ENCODE results near the gene TRIM54.
A peak's percentile ranks its signal among the peaks of the same experiment; 100 is the strongest.
"Not testable (repeated sequence)": the region's sequence is repeated elsewhere in the genome, so short reads cannot be mapped to it uniquely, and the experiment has no call there.

The TRIM54 gene

DNA sequence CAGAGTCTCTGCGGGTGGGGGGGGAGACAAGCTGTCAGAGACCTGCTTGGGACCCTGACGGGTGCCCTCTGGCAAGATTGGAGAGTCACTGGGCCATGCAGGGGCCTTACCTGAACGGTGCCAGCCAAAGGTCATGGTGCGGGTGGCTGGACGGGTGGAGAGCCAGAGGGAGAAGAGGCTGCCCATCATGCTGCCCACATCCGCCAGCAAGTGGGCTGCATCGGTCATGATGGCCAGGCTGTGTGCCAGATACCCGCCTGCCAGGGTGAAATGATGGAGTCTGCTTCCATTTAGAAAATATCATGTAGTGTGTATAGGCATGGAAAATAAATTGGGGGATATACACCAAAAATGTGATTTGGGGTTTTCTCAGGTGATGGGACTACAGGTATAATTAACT is 24.2 kb upstream of the TRIM54 start:
- no peak for DNase-seq

DNA sequence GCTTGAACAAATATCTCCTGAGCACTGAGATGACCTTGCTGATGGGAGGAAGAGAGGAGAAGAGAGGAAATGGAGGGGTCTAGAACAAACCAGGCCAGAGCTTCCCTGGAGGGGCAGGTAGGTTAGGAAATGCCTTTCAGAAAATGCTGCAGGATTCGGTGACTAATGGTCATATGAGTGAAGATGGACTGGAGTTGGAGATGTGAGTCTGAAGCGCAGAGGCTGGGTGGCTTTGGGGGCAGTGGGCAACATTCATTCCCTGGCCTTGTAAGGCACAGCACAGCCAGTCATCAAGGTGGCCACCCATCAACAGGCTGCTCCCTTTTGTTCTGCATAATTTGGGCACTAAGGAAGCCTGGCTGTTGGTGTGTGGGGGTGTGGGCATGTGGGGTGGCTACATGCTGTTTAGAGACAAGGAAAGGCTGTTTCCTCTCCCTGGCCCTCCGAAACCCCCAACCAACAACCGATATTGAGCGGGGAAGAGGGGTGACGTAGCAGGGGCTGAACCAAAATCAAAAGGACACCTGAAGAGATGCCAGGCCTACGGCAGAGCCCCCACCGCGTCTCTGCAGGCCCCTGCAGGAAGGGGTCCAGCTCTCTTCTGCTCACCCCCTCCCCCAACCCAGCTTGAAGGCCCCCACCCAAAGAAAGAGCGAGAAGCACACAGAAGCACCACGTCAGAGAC is 20.8 kb upstream of the TRIM54 start:
- no peak for DNase-seq

DNA sequence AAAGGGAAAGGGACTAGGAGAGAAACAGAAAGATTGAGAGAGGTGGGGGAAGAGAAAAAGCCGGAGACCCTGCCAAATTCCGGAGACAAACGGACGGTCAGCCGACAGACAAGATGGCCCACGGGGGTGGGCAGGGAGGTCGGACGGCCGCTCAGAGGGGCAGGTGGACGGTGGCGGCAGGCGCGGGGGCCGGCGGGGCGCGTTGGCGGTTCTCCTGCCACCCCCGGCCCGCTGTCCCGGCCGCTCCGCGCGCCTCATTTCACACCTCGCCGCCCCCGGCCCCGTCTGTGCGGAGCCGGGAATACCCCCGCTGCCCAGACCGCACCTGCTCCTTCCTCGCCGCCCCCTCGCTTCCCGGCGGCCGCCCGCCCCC is 20.3 kb upstream of the TRIM54 start:
- DNase-seq = no peak

DNA sequence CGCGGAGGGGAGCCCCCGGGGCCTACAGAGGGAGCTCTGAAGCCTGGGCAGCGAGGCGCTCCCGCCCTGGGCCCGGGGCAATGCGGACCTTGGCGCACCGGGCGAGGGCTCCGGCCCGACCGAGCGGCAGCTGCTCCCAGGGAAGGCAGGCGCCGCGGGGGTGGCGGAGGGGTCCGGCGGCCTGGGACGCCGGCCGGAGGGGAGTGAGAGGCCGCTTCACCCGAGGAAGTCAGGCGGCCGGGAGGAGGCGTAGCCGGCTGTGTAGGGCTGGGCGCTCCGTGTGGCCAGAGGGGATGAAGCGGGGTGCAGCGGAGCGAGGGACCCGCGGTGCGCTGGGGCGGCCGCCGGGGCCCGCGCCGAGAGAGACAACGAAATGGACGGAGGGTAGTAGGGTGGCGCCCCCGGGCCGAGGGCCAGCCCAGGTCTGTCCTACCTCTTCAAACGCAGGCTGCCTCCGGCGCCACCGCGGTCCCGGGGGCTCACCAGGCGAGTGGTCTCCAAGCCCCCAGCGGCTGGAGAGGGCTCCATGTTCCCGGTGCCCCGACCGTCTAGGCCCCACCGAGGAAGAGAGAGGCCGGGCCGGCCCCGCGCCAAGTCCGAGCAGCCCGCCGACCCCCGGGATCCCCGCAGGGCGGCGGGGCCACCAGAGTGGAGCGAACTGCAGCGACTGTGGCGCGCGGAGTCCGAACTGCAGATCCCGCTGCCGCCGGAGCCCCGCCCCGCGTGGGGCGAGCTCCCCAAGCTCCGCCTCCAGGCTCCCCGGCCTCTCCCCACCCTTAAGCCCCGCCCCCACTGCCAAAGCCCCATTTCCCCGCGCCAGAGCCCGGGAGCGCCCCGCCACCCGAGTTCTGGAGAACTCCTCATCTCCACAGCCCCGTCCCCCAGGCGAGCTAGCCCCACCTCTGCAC is 19.6 kb upstream of the TRIM54 start, which contains the start of gene SLC30A3:
TSS of gene SLC30A3 (minus strand) at position 669 of the 908 bp plus-strand sequence. CDS start at position 528, 141 bp downstream.
- peak; percentile 88 for DNase-seq

DNA sequence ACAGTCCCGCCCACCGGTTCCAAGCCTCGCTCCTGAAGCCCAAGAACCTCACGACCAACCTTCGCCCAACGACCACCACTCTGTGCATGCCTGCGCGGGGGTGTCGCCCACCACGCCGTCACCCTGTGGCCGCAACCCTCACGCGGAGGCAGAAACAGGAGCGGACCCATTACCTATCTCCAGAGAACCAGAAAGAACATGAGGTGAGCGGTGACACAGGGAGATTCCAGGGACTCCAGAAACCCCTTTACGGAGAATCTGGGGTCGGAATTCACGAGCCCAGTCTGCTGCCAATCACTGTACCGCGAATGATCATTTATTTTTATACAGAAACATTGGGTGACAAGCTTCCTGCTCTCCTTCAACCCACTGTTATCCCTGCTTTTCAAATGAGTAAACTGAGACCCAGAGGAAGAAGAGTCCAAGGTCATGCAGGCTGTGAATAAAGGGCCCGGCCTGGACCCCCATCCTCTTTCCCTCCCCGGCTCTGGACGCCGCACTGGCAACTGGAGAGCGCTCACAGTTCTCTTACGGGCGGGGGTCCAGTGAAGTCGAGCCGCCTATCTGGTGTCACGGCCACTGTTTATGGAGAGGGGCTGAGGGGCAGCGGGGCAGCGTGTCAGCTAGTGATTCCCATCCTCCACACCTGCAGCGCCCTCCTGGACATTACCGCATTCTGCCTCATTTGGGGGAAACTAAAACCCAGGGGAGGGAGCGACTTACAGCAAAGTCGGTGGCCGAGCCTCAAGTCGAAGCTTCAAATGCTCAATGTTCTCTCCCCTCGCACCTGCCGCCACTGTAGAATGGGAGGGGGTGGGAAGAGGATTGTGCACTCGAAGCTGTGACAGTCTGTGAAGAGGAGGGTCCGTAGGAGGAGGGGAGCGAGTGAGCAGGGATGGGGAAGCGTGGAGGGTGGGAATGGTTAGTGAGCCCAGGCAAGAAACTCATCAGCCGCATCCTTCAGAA is 18.7 kb upstream of the TRIM54 start:
- DNase-seq = no peak

DNA sequence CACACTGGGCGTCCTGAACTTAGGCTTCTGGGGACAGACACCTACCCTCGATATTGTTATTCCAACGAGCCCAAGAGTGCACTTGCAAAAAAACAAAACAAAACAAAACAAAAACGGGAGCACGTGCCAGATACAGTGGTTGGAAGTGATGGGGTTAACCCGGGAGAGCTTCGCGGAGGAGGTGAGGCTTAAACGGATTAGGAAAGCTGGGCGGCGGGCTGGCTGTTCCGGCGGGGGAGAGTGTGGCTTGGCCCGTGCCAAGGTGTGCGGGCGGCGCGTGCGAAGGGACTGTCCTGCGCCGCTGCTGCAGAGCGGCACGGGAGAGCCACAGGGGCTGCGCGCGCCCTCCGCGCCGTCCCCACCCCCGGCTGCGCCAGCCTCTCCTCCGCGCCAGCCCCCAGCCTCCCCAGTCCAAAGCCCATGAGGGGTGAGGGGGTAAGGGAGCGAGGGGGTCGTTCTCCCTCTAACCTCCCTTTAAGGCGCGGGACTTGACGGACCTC is 17.9 kb upstream of the TRIM54 start:
- peak; percentile 48 for DNase-seq

DNA sequence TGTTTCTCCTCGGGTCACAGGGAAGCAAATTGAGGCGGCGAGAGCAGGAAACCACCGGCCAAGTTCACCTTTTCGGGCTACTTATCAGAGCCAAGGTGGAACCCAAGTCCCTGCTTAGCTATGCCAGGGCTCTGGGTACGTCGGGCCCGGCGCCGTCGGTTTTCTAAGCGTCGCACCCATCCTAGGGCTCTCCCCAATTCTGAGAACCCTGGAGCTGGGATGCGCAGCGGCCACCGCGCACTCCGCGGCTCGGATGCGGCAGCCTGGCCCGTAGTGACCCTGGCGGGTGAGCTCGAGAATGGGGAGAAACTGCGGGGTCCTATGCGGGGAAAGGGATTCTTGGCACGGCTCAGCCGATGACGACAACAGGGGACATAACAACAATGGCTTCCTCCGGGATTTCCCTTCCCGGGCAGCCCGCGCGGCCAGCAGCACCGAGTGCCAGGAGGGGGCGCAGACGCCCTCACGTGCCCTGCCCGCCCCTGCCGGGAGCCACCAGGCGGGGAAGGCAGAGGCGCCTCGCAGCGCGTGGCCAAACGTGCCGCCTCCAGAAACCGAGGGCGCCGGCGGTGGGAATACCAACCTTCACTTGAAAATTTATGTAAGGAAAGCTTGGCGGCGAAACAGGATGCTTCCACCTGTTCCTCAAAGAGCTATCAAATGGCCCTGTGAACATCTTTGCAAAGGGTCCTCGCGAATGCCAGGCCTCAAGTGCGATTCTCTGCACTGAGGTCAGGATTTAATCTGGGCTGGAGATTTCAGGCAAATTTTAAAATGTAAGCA is 17.3 kb upstream of the TRIM54 start:
- peak; percentile 80 for DNase-seq

DNA sequence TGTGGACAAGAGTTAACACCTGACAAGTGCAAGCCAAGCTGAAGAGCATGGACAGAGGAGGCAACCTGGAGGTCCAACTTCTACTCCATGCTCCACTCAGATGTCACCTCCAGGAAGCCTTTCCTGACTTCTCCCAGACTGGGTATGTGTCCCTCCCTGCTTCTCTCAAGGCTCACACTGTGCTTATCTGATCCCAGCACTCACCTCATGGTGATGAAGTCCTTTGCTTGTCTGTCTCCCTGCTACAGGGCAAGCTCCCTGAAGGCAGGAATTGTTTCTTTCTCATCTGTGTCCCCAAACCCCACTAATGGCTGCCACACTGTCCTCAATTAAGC is 16.7 kb upstream of the TRIM54 start:
- DNase-seq = no peak

DNA sequence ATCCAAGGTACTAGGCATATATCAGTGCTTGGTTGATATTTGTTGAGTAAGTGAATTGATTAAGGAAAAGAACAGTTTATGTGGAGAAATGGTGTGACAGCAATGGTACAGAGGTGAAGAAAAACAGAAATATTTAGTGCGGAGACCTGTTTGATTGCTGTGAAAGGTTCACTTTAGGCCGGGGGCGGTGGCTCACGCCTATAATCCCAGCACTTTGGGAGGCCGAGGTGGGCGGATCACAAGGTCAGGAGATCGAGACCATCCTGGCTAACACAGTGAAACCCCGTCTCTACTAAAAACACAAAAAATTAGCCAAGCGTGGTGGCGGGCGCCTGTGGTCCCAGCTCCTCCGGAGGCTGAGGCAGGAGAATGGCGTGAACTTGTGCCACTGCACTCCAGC is 13.9 kb upstream of the TRIM54 start:
- DNase-seq = not testable (repeated sequence)

DNA sequence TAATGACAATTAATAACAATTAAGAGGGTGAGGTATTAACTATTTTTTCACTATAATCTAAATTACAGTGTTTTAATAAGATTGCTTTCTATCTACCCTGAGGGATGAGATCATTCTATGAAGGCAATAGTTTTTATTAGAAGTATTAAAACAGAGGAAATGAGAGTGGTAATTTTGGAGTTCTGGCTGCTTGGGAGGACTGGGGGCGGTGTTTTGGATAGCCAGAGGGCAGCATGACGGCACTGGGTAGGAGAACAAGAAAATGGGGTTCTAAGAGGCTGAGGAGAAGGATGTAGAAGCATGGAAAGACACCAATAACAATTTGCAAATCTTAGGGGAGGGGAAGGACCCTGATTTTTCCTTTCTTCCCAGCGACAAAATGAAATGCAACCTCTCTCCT is 12.1 kb upstream of the TRIM54 start:
- DNase-seq = no peak

DNA sequence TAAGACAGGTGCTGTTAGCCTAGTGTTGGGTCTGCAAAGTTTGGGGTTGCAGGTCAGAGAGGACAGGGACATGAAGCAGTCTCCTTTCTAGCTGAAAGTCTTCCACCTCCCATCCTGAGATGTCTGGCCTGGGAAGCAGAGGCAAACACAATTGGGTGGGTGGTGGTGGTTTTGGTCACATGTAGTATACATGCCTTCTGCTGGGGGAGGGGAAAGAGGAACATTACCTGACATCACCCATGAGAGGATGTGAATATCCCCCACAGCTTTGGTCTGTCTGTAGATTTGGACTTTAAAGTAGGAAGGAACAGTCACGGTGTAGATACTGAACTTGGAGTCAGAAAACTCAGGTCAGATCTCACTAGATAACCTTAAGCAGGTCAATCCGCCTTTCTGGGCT is 11.6 kb upstream of the TRIM54 start:
- DNase-seq = no peak

DNA sequence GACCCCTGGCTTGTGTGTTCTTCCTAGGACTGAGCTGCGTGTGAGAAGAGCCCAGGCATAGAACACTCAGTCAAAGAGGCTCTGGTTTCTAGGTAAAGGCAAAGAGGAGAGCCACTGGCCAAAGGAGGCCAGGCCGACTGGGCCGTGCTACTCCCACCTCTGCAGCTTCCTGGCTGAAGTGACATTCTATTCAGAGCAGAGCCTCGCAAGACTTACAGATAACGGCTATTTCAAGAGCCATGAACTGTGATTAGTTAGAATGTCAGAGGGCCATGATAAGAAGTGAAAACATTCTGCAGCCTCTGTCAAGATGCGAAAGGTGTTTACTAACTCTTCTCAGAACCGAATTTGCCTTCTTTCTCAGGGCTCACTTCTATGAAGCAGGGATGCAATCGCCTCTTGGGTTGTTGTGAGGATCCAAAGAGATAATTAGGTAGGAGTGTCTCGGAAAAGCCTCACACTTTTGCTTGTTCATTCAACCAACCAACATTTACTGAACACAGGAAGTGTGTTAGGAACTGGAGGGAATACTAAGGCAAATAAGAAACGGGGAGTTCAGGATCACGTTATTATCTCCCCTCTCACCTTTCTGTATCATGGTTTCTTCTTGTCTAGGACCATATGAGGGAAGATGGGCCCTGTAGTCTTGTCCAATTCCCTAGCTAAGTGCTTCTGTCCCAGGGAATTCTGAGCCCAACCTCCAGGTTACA is 10.4 kb upstream of the TRIM54 start:
- no peak for DNase-seq

DNA sequence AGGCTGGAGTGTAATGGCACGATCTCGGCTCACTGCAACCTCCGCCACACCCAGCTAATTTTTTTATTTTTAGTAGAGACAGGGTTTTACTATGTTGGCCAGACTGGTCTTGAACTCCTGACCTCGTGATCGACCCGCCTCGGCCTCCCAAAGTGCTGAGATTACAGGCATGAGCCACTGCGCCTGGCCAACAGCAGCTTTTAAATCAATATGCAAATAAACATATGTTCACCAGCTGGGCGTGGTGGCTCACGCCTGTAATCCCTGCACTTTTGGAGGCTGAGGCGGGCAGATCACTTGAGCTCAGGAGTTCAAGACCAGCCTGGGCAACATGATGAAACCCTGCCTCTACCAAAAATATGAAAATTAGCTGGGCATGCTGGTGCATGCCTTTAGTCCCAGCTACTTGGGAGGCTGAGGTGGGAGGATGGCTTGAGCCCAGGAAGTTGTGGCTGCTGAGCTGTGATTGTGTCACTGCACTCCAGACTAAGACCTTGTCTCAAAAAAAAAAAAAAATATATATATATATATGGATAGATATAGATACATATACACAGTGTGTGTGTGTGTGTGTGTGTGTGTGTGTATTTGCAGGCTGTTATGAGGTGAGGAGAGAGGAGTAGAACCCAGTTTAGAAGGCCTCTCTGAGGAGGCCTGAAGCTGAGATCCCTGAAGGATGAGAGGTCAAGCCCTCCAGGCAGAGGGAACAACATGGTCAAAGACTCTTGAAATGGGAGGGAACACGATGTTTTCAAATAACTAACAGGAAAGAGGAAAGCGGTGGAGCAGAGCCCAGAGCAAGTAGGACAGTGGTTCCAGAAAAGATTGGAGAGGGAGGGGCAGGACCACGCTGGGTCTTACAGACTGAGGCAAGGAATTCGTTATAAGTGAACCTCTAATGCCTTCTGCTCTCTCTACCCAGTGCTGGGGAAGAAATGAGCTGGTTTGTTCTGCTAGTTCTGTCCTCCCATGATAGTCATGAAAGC is 9.4 kb upstream of the TRIM54 start:
- DNase-seq = not testable (repeated sequence)

DNA sequence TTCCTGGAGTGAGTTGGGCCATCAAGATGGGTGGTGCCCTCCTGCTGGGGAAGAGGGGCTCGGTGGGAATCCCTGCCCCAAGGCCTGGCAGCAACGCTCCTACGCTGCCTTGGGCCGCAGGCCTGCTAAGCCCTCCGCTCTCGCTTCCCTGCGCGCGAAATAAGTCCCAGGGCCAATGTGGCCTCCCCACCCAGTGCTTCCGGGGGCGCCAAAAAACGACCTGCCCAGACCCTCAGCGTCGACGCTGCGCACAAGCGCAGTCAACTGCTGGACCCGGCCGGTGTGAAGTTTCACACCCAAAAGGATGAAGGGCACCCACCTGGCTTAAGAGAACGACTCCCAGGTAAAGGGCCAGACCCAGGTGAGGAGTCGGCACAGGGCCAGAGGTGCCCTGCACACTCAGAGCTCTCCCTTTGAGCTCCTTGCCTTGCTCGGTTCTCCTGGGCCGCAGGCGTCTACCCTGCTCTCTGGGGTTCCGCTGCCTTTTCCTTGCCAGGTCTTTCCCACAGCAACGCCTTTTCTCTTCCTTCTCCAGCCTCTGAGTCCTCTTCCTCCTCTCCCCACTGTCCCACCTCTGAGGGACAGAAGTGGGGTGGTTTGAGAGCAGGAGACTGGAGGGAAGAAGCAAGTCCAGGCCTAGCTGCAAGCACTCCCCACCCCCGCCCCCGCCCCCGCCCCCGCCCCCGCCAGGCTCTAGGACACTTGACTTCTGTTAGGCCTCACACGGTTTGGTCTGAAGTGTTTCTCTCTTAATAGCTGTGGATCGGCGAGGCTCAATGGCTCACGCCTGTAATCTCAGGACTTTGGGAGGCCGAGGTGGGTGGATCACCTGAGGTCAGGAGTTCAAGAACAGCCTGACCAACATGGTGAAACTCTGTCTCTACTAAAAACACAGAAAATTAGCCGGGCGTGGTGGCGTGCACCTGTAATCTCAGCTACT is 6.7 kb upstream of the TRIM54 start, which contains the start of gene DNAJC5G:
TSS of gene DNAJC5G (plus strand) at position 223 of the 940 bp plus-strand sequence. CDS start 1,296 bp downstream, outside the sequence.
- no peak for DNase-seq

DNA sequence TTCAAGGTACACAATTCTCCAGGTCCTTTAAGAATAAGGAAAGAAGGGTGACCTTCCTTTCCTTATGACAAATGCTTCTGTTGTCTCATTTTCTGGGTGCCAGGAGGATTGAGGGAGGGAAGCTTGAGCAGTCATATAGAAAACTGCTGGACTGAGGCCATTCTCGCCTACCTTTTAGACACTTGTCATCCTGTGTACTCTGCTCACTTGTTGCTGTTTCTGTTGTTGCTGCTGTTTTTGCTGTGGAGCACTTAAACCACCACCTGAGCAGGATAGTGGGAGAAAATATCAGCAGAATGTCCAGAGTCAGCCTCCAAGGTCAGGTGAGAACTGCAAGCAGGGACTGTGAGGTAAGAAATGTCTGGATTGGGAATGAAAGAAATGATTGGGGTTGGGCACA is 4.2 kb upstream of the TRIM54 start:
- DNase-seq = no peak

DNA sequence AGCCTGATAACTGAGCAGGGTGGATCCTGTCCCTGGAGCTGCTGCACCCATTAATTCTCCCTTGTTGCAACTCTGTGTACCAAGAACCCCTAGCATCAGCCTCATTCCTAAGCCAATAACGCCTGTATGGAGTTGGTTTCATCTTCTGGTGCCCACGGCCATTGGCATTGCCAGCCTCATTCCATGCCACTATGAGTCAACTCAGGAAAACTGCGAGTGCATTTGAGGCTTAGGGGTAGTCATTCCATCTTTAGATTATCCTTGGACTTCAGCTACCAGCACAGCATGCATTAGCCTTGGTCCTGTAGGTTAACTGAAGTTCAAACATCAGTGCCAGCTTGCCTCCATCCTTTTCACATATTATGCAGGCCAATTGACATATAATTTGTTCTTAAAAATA is 1.4 kb upstream of the TRIM54 start:
- no peak for DNase-seq

DNA sequence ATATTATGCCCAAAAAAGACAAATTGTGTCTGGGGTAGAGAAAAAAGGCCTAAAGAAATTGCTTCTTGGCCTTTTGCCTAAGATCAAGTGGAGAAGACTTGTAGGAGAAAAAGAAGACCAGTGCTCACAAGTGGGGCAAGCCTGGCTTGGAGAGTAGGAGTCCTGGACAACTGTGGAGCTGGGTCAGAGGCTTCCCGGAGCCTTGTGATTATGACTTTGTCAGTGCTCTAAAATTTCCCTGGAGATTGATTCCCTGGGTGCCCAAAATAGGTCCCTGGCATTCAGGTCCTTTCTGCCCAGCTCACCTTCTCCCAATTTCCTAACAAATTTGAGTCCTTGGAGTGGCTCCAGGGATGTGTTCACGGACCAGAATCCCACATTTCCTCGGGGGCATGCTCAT is 787 bp upstream of the TRIM54 start:
- no peak for DNase-seq

DNA sequence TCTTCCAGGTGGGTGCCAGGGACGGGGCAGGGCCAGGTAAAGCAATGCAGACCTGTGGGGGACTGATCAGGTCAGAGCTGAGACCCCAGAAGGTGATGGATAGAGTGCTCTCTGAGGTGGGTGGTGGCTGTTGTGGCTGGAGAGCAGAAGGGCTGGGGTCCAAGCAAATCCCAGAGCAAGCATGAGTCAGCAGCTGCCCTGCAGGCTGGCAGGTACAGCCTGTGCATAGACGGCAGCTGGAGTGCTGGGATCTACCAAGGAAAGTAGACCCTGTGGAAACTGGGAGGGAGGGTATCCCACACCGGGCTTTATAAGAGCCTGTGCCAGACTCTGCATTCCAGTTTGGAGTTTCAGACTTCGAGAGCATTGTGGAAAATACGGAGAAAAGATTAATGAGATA is 663 bp downstream of the TRIM54 start:
- no peak for DNase-seq

DNA sequence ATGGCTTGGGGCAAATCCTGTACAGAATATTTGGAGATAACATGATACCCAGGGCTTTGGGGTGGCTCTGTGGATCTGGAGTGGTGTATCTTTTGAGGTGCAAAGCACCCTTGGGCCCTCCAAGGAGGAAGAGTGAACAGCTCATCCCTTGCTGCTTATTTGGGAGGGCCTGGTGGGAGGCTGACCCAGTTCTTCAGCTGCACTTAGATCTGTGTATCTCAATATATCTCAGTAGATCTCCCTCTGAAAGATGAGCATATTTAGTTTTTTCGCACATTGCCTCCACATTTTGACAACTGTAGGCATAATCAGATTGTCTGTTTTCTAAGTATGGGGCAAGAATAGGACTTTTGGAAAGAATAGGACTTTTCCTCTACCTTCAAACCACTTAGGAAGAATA is 2.8 kb downstream of the TRIM54 start:
- DNase-seq = no peak
